Testis (tissue), 2 donors: Measurements from ENCODE around the gene SNX3.

Source experiments
- POLR2A ChIP-seq: fragments of 450-650 bp; IDR thresholded peaks from one replicate; pipeline ENCODE4 v1.6.1; 2017; ENCODE audit warnings: antibody characterized with exemption, mild to moderate bottlenecking, moderate library complexity
- TF ChIP-seq, protein P1 (sequence below), 3 experiments: fragments of 450-650 bp in 2 of 3; fragments of 200-600 bp in 1 of 3; sonication (generic) in 1 of 3; IDR thresholded peaks; one replicate each; pipeline ENCODE4 v1.5.1; 2016 to 2019; ENCODE audit warnings: antibody characterized with exemption in 3 of 3, mild to moderate bottlenecking in 2 of 3, moderate library complexity in 1 of 3

DNA sequence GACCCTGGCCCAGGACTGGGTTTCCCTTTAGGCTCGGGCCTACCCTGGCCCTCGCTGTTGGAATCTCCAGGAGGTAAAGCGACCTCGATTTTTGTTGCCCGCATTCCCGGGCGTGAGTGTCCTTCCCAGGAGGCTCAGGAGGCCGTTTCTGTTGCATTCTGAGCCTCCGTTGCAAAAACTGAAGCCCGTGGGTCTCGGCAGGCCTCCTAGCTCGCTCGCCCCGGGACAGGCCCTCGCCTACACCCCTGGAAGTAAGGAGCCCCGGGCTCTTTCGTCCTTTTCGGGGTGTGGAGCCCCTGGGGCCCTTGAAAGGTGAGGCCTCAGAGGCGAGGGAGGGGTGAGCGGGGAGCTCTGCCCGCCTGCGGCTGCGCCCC is 92.8 kb downstream of the SNX3 start:
- TF ChIP-seq, protein P1, sequence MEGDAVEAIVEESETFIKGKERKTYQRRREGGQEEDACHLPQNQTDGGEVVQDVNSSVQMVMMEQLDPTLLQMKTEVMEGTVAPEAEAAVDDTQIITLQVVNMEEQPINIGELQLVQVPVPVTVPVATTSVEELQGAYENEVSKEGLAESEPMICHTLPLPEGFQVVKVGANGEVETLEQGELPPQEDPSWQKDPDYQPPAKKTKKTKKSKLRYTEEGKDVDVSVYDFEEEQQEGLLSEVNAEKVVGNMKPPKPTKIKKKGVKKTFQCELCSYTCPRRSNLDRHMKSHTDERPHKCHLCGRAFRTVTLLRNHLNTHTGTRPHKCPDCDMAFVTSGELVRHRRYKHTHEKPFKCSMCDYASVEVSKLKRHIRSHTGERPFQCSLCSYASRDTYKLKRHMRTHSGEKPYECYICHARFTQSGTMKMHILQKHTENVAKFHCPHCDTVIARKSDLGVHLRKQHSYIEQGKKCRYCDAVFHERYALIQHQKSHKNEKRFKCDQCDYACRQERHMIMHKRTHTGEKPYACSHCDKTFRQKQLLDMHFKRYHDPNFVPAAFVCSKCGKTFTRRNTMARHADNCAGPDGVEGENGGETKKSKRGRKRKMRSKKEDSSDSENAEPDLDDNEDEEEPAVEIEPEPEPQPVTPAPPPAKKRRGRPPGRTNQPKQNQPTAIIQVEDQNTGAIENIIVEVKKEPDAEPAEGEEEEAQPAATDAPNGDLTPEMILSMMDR (IDR thresholded peaks at IDR 0.05), result no peak
- no peak for TF ChIP-seq POLR2A
